ENCODE data around the gene ACSF2.
"Not testable (repeated sequence)": the region's sequence is repeated elsewhere in the genome, so short reads cannot be mapped to it uniquely, and the experiment has no call there.

Gene ACSF2

DNA sequence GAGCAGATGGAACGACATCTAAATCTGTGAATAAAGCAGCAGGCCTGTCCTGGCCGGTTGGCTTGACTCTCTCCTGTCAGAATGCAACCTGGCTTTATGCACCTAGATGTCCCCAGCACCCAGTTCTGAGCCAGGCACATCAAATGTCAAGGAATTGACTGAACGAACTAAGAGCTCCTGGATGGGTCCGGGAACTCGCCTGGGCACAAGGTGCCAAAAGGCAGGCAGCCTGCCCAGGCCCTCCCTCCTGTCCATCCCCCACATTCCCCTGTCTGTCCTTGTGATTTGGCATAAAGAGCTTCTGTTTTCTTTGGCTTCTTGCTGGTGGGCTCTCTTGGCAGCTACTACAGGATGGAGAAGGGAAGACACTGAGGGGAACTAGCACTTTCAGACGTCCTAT is 48.5 kb downstream of the ACSF2 start:
- no peak overlapping the region for H3K27ac ChIP-seq
- peaks cover 4% of the 10 kb centered on the region; the same call in 1 of the 2 replicates for H3K36me3 ChIP-seq
- H3K9me3 ChIP-seq, result no peaks in the 10 kb centered on the region
- H3K27me3 ChIP-seq, result peaks cover 8% of the 10 kb centered on the region; the same call in 1 of the 2 replicates
- H3K4me3 ChIP-seq, result no peak overlapping the region
- H3K9ac ChIP-seq, result no peak overlapping the region
- H4K20me1 ChIP-seq, result no peaks in the 10 kb centered on the region
- no peak overlapping the region for H3K4me2 ChIP-seq
- peaks cover 23% of the 10 kb centered on the region for H3K4me1 ChIP-seq
- TF ChIP-seq Cebpa-rat (IDR thresholded peaks at IDR 0.05), result no peak

DNA sequence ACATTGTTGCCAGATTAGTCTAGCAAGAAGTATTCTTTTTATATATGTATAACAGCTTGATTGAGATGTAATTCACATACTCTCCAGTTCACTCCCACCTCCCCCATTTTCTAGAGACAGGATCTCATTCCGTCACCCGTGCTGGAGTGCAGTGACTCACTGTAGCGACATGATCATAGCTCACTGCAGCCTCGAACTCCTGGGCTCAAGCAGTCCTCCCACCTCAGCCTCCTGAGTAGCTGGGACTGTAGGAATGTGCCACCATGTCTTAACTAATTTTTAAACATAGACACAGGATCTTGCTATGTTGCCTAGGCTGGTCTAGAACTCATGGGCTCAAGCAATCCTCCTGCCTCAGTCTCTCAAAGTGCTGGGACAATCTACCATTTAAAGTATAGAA is 49.3 kb downstream of the ACSF2 start:
- Histone ChIP-seq H4K20me1 (no peaks in the 10 kb centered on the region), H3K27me3 (no peaks in the 10 kb centered on the region), H3K4me1 (peaks cover 32% of the 10 kb centered on the region), H3K27ac (no peak overlapping the region), H3K9me3 (no peaks in the 10 kb centered on the region), H3K9ac (no peak overlapping the region), H3K36me3 (peaks cover 8% of the 10 kb centered on the region), H3K4me2 (no peak overlapping the region), H3K4me3 (no peak overlapping the region)
- TF ChIP-seq Cebpa-rat (IDR thresholded peaks at IDR 0.05), result no peak

DNA sequence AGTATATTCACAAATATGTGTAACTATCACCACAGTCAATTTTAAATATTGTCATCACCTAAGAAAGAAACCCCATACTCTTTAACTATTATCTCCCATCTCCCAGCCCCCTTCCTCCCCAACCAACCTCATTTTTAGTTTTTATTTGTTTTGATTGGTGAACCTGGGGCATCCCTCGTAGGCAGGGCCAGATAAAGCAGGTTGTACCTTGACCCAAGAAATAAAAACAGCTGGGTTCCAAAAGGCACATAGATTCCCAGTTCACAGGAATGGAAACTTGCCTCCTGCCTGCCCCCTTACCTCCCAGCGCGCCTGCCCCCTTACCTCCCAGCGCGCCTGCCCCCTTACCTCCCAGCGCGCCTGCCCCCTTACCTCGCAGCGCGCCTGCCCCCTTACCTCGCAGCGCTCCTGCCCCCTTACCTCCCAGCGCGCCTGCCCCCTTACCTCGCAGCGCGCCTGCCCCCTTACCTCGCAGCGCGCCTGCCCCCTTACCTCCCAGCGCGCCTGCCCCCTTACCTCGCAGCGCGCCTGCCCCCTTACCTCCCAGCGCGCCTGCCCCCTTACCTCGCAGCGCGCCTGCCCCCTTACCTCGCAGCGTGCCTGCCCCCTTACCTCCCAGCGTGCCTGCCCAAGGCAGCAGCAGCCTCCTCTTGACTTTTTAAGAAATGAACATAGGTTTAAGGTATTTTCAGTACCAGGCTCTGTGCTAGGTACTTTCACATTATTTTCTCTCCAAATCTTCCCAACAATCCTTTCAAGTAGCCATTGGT is 49.9 kb downstream of the ACSF2 start:
- H3K9ac ChIP-seq, H3K27ac ChIP-seq, H4K20me1 ChIP-seq, H3K27me3 ChIP-seq, H3K9me3 ChIP-seq, H3K4me2 ChIP-seq, H3K4me3 ChIP-seq: not testable (repeated sequence)
- Histone ChIP-seq H3K36me3 (peaks cover 11% of the 10 kb centered on the region), H3K4me1 (peaks cover 30% of the 10 kb centered on the region)

DNA sequence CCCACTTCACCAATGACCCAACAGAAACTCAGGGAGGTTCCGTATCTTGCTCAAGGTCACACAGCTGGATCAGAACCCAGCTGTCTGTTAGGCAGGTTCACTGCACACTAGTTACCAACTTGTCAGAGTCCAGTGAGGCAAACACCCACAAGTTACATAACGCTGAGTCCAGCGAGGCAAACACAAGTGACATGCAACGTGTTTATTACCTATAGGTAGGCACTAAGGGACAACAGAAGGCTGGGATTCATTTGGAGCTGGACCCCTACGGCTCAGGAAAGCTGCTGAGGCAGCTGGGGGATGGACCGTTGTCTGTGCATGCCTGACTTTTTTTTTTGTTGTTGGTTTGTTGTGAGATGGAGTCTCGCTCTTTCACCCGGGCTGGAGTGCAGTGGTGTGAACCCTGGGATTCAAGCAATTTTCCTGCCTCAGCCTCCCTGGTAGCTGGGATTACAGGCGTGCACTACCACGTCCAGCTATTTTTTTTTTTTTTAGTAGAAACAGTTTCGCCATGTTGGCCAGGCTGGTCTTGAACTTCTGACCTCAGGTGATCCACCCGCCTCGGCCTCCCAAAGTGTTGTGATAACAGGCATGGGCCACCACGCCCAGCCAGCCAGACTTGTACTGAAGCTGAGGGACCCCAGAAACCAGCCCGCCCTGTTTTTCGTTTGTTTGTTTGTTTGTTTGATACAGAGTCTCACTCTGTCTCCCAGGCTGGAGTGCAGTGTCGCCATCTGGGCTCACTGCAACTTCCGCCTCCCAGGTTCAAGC is 50.7 kb downstream of the ACSF2 start:
- H3K4me3 ChIP-seq, result no peak overlapping the region
- H3K9ac ChIP-seq, result no peak overlapping the region
- H4K20me1 ChIP-seq, result no peaks in the 10 kb centered on the region
- no peak for TF ChIP-seq Cebpa-rat (IDR thresholded peaks at IDR 0.05)
- no peaks in the 10 kb centered on the region for H3K9me3 ChIP-seq
- H3K4me2 ChIP-seq, result no peak overlapping the region
- H3K36me3 ChIP-seq, result peaks cover 12% of the 10 kb centered on the region
- H3K27ac ChIP-seq, result no peak overlapping the region
- H3K27me3 ChIP-seq, result no peaks in the 10 kb centered on the region
- peaks cover 23% of the 10 kb centered on the region for H3K4me1 ChIP-seq

DNA sequence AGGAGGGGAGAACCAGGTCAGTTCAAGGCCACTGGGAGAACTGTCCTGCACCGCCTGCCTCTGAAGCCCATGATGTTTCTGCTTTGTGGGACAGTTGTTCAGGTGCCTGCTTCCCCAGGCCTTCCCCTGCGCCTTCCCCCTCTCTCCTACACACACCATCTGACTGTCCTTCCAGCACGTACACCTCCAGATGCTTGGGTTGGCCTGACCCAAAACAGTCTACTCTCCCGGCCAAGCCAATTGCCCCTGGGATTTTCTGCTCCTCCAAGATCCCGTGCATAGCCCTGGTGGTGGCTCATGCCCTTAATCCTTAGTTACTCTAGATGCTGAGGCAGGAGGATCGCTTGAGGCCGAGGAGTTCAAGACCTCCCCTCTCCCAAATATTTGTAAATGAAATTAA is 52.0 kb downstream of the ACSF2 start:
- H3K27me3 ChIP-seq, result no peaks in the 10 kb centered on the region
- peaks cover 20% of the 10 kb centered on the region for H3K4me1 ChIP-seq
- TF ChIP-seq Cebpa-rat (IDR thresholded peaks at IDR 0.05), result no peak
- peaks cover 24% of the 10 kb centered on the region for H3K36me3 ChIP-seq
- peak overlapping the region; percentile 88 for H3K4me2 ChIP-seq
- peak overlapping the region; percentile 84 for H3K9ac ChIP-seq
- H3K27ac ChIP-seq, result peak overlapping the region; percentile 86
- H3K9me3 ChIP-seq, result no peaks in the 10 kb centered on the region
- peak overlapping the region; percentile 79 for H3K4me3 ChIP-seq
- H4K20me1 ChIP-seq, result no peaks in the 10 kb centered on the region

DNA sequence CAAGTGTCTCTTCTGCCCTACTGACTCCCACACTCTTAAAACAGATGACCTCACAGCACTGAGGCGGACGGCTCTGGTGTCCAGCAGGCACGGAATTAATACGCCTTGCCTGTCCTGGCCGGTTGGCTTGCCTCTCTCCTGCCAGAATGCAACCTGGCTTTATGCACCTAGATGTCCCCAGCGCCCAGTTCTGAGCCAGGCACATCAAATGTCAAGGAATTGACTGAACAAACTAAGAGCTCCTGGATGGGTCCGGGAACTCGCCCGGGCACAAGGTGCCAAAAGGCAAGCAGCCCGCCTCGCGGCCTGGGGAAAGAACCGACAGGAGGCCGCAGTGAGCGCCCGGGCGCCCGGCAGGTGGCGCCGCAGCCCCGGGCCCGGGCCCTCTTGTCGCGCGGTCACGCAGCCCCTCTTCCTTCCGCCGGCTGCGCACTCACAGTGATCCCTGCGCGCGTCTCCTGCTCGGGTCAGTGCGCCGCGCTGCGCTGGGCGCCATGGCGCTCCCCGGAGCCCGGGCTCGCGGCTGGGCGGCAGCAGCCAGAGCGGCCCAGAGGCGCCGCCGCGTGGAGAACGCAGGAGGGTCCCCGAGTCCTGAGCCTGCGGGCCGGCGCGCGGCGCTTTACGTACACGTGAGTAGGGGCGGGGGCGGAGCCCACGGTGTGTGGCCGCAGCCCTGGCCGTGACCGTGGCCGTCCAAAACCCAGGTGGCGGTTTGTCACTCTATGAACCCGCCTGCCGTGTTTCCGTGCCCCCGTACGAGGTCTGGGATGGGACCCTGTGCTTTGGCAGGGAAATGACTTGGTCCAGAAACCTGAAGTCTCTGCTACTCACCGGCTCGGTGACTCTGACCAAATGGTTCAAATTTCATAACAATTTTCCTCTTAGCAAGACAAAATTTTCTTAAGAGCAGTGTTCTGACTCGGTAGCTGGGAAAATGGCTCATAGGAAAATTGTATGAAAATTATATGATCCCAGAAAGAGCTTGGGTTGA is 52.7 kb downstream of the ACSF2 start, which contains the start of gene RSAD1:
RSAD1 (plus strand) TSS at position 470 of the 991 bp plus-strand sequence; CDS start at position 495, 25 bp downstream.
- Histone ChIP-seq H4K20me1 (no peaks in the 10 kb centered on the region), H3K36me3 (peaks cover 30% of the 10 kb centered on the region), H3K9ac (peak within 1 kb of the TSS; percentile 84), H3K27ac (peak within 1 kb of the TSS; percentile 86), H3K4me2 (peak within 1 kb of the TSS; percentile 88), H3K27me3 (no peaks in the 10 kb centered on the region), H3K9me3 (no peaks in the 10 kb centered on the region), H3K4me3 (peak within 1 kb of the TSS; percentile 79), H3K4me1 (peaks cover 20% of the 10 kb centered on the region)
- TF ChIP-seq Cebpa-rat (IDR thresholded peaks at IDR 0.05), result no peak

DNA sequence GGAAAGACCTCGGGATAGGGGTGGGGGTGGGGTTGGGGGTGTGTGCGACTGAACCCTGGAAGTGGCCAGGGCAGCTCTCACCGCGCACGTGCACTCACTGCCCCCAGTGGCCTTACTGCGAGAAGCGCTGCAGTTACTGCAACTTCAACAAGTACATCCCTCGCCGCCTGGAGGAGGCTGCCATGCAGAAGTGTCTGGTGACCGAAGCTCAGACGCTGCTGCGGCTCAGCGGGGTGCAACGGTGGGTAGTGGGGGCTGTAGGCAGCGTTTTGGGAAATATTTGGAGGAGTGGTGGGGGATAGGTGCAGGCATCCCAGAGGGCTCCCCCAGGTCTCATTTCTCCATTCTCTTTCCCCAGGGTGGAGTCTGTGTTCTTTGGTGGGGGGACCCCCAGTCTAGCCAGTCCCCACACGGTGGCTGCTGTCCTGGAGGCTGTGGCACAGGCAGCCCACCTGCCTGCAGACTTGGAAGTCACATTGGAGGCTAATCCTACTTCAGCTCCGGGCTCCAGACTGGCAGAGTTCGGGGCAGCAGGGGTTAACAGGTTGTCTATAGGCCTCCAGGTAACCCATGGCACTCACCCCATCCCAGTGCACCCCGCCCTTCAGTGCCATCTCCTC is 53.6 kb downstream of the ACSF2 start:
- Histone ChIP-seq H3K4me1 (peaks cover 20% of the 10 kb centered on the region), H3K9ac (peak overlapping the region; percentile 84; the same call in 1 of the 2 replicates), H3K36me3 (peaks cover 36% of the 10 kb centered on the region), H3K27me3 (no peaks in the 10 kb centered on the region), H3K4me3 (peak overlapping the region; percentile 79), H3K9me3 (no peaks in the 10 kb centered on the region), H3K27ac (peak overlapping the region; percentile 86; the same call in 1 of the 2 replicates), H4K20me1 (no peaks in the 10 kb centered on the region), H3K4me2 (peak overlapping the region; percentile 88)
- TF ChIP-seq Cebpa-rat (IDR thresholded peaks at IDR 0.05), result no peak

DNA sequence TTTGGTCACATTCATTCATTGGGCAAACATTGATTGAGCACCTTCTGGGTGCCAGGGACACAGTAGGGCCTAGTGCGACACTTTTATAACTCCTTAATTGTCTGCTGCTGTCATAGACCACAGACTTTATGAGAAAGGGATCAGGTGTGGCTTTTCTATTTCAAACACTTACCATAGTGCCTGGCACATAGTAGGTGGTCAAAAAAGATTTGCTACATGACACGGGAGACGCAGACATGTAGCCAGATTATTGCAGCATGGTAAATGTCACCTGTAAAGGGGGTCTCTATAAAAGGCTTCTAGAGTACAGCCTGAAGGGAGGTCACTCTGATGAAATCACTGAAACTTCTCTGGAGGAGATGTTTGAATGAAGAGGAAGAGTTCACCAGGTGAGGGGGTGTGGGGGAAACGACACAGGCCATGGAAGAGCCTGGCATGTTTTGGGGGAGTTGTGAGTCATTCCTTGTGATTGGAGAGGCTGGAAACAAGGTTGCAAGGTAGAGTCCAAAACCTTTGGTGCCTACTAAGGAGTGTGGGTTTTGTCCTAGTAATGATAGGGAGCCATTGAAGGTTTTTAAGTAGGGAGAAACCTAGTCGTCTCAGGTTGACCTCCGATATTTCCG is 54.2 kb downstream of the ACSF2 start:
- Histone ChIP-seq H3K27me3 (no peaks in the 10 kb centered on the region), H3K9ac (peak overlapping the region; percentile 36; the same call in 1 of the 2 replicates), H4K20me1 (no peaks in the 10 kb centered on the region), H3K4me2 (peak overlapping the region; percentile 88), H3K27ac (no peak overlapping the region), H3K36me3 (peaks cover 42% of the 10 kb centered on the region), H3K4me1 (peaks cover 20% of the 10 kb centered on the region), H3K4me3 (peak overlapping the region; percentile 79; the same call in 1 of the 2 replicates), H3K9me3 (no peaks in the 10 kb centered on the region)
- TF ChIP-seq Cebpa-rat (IDR thresholded peaks at IDR 0.05), result no peak

All from BLaER1 (cell line).